LoVo (cell line): Measurements from ENCODE around the gene PCDHA10.
"Not testable (repeated sequence)": the region's sequence is repeated elsewhere in the genome, so short reads cannot be mapped to it uniquely, and the experiment has no call there.

ENCODE experiments used
- DNase-seq: peaks from one replicate; pipeline ENCODE4 v3.0.0-alpha.2; 2016; ENCODE audit warnings: low spot score

PCDHA10 gene, protein sequence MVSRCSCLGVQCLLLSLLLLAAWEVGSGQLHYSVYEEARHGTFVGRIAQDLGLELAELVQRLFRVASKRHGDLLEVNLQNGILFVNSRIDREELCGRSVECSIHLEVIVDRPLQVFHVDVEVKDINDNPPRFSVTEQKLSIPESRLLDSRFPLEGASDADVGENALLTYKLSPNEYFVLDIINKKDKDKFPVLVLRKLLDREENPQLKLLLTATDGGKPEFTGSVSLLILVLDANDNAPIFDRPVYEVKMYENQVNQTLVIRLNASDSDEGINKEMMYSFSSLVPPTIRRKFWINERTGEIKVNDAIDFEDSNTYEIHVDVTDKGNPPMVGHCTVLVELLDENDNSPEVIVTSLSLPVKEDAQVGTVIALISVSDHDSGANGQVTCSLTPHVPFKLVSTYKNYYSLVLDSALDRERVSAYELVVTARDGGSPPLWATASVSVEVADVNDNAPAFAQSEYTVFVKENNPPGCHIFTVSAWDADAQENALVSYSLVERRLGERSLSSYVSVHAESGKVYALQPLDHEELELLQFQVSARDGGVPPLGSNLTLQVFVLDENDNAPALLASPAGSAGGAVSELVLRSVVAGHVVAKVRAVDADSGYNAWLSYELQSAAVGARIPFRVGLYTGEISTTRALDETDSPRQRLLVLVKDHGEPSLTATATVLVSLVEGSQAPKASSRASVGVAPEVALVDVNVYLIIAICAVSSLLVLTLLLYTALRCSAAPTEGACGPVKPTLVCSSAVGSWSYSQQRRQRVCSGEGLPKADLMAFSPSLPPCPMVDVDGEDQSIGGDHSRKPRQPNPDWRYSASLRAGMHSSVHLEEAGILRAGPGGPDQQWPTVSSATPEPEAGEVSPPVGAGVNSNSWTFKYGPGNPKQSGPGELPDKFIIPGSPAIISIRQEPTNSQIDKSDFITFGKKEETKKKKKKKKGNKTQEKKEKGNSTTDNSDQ

DNA sequence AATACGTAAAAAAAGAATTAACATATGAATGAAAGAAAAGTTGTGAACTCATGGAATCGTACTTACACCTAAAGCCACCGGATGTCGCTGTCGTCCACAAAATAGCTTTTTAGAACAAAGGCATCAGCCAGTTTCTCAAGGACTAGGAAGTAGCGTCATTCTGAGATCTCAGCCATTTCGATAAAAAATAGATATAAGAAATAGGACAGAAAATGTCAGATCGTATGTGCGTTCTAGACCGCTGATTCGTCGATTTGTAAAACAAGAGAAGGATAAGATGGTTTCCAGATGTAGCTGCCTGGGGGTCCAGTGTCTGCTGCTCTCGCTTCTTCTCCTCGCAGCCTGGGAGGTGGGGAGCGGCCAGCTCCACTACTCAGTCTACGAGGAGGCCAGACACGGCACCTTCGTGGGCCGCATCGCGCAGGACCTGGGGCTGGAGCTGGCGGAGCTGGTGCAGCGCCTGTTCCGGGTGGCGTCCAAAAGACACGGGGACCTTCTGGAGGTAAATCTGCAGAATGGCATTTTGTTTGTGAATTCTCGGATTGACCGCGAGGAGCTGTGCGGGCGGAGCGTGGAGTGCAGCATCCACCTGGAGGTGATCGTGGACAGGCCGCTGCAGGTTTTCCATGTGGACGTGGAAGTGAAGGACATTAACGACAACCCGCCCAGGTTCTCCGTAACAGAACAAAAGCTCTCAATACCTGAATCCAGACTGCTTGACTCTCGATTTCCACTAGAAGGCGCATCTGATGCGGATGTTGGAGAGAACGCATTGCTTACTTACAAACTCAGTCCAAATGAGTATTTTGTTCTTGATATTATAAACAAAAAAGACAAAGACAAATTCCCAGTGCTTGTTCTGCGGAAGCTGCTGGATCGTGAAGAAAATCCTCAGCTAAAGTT, at the start of gene PCDHA10:
Gene PCDHA10 (plus strand): TSS at position 126 of the 903 bp plus-strand sequence. CDS start 152 bp downstream, at position 278.
- no peak for DNase-seq

DNA sequence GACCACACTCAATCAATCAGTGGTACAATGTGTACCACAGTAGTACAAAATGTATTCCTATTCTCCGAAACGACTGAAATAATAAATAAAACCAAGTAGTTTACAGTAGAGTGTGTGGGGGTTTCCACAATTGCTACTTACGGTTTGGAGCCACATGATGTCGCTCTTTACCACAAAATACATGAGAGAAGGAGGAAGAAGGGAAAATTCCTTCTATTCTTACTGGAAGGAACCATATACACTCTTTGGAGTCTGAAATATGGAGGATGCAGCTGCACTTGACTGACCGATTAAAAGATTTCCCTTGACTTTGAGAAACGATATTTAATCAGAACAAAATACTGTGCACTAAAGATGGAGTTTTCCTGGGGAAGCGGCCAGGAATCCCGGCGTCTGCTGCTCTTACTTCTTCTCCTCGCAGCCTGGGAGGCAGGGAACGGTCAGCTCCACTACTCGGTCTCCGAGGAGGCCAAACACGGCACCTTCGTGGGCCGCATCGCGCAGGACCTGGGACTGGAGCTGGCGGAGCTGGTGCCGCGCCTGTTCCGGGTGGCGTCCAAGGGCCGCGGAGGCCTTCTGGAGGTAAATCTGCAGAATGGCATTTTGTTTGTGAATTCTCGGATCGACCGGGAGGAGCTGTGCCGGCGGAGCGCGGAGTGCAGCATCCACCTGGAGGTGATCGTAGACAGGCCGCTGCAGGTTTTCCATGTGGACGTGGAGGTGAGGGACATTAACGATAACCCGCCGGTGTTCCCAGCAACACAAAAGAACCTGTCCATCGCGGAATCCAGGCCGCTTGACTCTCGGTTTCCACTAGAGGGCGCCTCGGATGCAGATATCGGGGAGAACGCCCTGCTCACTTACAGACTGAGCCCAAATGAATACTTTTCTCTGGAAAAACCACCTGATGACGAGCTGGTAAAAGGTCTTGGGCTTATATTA, 48.6 kb upstream of the PCDHA10 start, which contains the start of gene PCDHA4:
Gene PCDHA4 (plus strand): TSS at position 235 of the 942 bp plus-strand sequence.
- no peak for DNase-seq

DNA sequence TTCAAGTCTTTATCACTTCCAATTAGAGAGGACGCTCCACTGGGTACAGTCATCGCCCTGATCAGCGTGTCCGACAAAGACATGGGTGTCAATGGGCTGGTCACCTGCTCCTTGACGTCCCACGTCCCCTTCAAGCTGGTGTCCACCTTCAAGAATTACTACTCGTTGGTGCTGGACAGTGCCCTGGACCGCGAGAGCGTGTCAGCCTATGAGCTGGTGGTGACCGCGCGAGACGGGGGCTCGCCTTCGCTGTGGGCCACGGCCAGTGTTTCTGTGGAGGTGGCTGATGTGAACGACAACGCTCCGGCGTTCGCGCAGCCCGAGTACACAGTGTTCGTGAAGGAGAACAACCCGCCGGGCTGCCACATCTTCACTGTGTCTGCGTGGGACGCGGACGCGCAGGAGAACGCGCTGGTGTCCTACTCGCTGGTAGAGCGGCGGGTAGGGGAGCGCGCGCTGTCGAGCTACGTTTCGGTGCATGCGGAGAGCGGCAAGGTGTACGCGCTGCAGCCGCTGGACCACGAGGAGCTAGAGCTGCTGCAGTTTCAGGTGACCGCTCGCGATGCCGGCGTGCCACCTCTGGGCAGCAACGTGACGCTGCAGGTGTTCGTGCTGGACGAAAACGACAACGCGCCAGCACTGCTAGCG, 47.3 kb upstream of the PCDHA10 start:
- not testable (repeated sequence) for DNase-seq

DNA sequence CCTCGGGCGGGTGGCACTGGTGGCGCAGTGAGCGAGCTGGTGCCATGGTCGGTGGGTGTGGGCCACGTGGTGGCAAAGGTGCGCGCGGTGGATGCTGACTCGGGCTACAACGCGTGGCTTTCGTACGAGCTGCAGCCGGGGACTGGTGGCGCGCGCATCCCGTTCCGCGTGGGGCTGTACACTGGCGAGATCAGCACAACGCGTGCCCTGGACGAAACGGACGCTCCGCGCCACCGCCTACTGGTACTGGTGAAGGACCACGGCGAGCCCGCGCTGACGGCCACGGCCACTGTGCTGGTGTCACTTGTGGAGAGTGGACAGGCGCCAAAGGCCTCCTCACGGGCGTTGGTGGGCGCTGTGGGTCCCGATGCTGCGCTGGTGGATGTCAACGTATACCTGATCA, 46.8 kb upstream of the PCDHA10 start:
- DNase-seq = no peak

DNA sequence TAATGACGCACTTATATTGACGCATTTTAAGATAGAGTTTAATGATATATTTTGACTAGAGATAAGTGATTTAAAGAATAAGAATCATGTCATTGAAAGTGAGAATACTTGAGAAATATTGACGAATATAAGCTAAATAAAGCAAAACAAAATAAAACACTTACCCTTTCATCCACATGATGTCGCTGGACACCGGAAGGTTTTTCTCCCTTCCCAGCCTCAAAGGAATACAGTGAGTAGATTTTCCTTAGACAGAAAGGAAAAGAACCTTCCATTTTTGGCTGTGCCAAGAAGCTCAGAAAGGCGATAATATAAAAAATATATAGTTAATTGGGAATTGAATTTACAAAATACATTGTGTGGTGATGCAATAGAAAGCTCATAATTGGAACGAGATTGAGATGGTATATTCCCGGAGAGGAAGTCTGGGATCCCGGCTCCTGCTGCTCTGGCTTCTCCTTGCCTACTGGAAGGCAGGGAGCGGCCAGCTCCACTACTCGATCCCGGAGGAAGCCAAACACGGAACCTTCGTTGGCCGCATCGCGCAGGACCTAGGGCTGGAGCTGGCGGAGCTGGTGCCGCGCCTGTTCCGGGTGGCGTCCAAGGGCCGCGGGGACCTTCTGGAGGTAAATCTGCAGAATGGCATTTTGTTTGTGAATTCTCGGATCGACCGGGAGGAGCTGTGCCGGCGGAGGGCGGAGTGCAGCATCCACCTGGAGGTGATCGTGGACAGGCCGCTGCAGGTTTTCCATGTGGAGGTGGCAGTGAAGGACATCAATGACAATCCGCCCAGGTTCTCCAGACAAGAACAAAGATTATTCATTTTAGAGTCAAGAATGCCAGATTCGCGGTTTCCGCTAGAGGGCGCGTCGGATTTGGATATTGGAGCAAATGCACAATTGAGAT, 34.1 kb upstream of the PCDHA10 start, which contains the start of gene PCDHA5:
Gene PCDHA5 (plus strand): TSS at position 239 of the 906 bp plus-strand sequence.
- DNase-seq = no peak

DNA sequence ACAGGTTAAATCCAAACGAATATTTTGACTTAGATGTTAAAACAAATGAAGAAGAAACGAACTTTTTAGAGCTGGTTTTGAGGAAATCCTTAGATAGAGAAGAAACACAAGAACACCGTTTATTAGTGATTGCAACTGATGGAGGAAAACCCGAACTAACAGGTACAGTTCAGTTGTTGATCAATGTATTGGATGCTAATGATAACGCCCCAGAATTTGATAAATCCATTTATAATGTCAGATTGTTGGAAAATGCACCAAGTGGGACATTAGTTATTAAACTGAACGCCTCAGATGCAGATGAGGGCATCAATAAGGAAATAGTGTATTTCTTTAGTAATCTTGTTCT, 33.4 kb upstream of the PCDHA10 start:
- no peak for DNase-seq

DNA sequence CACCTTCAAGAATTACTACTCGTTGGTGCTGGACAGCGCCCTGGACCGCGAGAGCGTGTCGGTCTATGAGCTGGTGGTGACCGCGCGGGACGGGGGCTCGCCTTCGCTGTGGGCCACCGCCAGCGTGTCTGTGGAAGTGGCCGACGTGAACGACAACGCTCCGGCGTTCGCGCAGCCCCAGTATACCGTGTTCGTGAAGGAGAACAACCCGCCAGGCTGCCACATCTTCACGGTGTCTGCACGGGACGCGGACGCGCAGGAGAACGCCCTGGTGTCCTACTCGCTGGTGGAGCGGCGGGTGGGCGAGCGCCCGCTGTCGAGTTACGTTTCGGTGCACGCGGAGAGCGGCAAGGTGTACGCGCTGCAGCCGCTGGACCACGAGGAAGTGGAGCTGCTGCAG, 32.7 kb upstream of the PCDHA10 start:
- DNase-seq = not testable (repeated sequence)

DNA sequence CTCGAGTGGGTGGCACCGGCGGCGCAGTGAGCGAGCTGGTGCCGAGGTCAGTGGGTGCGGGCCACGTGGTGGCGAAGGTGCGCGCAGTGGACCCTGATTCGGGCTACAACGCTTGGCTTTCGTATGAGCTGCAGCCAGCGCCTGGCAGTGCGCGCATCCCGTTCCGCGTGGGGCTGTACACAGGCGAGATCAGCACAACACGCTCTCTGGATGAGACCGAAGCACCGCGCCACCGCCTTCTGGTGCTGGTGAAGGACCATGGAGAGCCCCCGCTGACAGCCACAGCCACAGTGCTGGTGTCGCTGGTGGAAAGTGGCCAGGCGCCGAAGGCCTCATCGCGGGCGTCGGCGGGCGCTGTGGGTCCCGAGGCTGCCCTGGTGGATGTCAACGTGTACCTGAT, 32.2 kb upstream of the PCDHA10 start:
- DNase-seq = no peak

DNA sequence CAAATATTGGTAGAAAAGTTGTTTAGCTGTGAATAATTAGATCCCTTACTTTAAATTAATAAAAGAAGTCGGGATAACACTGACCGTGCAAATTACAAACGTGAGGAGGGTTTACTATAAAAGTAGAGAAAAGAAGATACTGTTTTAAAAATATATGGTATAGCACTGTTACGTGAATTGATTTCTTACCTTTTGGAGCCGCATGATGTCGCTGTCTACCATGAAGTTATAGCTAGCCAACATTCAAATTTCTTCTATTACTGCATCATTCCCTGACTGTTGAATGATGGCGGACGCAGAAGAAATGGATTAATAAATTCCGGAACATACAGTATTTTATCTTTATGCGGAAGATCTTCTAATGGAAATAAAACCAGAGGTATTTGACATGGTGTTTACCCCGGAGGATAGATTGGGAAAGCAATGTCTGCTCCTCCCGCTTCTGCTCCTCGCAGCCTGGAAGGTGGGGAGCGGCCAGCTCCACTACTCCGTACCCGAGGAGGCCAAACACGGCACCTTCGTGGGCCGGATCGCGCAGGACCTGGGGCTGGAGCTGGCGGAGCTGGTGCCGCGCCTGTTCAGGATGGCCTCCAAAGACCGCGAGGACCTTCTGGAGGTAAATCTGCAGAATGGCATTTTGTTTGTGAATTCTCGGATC, 27.9 kb upstream of the PCDHA10 start, which contains the start of gene PCDHA6:
Gene PCDHA6 (plus strand): TSS at position 257 of the 658 bp plus-strand sequence. CDS start 132 bp downstream, at position 389.
- DNase-seq = no peak

DNA sequence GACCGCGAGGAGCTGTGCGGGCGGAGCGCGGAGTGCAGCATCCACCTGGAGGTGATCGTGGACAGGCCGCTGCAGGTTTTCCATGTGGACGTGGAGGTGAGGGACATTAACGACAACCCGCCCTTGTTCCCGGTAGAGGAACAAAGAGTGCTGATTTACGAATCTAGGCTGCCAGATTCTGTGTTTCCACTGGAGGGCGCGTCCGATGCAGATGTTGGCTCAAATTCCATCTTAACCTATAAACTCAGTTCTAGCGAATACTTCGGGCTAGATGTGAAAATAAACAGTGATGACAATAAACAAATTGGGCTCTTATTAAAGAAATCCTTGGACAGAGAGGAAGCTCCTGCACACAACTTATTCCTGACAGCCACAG, 27.3 kb upstream of the PCDHA10 start:
- no peak for DNase-seq

DNA sequence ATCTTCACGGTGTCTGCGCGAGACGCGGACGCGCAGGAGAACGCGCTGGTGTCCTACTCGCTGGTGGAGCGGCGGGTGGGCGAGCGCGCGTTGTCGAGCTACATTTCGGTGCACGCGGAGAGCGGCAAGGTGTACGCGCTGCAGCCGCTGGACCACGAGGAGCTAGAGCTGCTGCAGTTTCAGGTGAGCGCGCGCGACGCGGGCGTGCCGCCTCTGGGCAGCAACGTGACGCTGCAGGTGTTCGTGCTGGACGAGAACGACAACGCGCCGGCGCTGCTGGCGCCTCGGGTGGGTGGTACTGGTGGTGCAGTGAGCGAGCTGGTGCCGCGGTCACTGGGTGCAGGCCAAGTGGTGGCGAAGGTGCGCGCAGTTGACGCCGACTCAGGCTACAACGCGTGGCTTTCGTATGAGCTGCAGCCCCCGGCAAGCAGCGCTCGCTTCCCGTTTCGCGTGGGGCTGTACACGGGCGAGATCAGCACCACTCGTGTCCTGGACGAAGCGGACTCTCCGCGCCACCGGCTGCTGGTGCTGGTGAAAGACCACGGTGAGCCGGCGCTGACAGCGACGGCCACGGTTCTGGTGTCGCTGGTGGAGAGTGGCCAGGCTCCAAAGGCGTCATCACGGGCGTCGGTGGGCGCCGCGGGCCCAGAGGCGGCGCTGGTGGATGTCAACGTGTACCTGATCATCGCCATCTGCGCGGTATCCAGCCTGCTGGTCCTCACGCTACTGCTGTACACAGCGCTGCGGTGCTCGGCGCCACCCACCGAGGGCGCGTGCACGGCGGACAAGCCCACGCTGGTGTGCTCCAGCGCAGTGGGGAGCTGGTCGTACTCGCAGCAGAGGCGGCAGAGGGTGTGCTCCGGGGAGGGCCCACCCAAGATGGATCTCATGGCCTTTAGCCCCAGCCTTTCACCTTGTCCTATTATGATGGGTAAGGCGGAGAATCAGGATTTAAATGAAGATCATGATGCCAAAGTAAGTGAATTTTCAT, 25.9 kb upstream of the PCDHA10 start:
- not testable (repeated sequence) for DNase-seq

DNA sequence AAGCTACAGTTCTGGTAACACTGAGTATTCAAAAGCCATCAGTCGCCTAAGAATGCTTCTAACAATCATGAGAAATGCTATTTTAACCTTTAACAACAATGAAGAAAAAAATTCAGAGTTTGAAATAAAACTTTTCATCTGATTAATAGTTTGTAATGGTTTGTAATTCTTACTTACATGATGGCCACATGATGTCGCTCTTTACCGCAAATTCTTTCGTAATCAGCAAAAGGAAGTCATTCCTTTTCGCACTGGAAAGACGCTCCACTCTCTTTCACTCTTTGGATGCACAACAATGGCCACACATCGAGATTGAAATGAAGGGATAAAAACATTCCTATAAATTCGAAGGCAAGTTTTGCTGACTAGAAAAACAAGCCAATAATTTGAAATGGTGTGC, 21.7 kb upstream of the PCDHA10 start, which contains the start of gene PCDHA7:
Gene PCDHA7 (plus strand): TSS at position 277 of the 400 bp plus-strand sequence. CDS start 115 bp downstream, at position 392.
- DNase-seq = no peak

DNA sequence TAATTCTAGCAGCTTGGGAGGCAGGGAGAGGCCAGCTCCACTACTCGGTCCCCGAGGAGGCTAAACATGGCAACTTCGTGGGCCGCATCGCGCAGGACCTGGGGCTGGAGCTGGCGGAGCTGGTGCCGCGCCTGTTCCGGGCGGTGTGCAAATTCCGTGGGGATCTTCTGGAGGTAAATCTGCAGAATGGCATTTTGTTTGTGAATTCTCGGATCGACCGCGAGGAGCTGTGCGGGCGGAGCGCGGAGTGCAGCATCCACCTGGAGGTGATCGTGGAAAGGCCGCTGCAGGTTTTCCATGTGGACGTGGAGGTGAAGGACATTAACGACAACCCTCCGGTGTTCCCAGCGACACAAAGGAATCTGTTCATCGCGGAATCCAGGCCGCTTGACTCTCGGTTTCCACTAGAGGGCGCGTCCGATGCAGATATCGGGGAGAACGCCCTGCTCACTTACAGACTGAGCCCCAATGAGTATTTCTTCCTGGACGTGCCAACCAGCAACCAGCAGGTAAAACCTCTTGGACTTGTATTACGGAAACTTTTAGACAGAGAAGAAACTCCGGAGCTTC, 21.2 kb upstream of the PCDHA10 start:
- DNase-seq = not testable (repeated sequence)

DNA sequence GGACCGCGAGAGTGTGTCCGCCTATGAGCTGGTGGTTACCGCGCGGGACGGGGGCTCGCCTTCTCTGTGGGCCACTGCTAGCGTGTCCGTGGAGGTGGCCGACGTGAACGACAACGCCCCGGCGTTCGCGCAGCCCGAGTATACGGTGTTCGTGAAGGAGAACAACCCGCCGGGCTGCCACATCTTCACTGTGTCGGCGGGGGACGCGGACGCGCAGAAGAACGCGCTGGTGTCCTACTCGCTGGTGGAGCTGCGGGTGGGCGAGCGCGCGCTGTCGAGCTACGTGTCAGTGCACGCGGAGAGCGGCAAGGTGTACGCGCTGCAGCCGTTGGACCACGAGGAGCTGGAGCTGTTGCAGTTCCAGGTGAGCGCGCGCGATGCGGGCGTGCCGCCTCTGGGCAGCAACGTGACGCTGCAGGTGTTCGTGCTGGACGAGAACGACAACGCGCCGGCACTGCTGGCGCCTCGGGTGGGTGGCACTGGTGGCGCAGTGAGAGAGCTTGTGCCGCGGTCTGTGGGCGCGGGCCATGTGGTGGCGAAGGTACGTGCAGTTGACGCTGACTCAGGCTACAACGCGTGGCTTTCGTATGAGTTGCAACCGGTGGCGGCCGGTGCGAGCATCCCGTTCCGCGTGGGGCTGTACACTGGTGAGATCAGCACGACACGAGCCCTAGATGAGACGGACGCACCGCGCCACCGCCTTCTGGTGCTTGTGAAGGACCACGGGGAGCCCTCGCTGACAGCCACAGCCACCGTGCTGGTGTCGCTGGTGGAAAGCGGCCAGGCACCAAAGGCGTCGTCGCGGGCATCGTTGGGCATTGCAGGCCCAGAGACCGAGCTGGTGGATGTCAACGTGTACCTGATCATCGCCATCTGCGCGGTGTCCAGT, 19.8 kb upstream of the PCDHA10 start:
- no peak for DNase-seq
